ENCODE results near the gene KIF26B.

GRCh38 chr1:245693116-245693793 lies 538.5 kb downstream of the KIF26B start:
- no peak for TF ChIP-seq CTCF (IDR thresholded peaks at IDR 0.05)
- TF ChIP-seq POLR2A (IDR thresholded peaks at IDR 0.05), result no peak
